ENCODE results near the gene RPS18. TPM values are rescaled to one million over a fixed set of nuclear protein-coding genes. Genes with fewer than 3 reads are reported as not detected.
"Not testable (repeated sequence)": the region's sequence is repeated elsewhere in the genome, so short reads cannot be mapped to it uniquely, and the experiment has no call there.

Gene RPS18
- total RNA-seq, 2 experiments from 2014 or later: 4,317 to 7,191 TPM

DNA sequence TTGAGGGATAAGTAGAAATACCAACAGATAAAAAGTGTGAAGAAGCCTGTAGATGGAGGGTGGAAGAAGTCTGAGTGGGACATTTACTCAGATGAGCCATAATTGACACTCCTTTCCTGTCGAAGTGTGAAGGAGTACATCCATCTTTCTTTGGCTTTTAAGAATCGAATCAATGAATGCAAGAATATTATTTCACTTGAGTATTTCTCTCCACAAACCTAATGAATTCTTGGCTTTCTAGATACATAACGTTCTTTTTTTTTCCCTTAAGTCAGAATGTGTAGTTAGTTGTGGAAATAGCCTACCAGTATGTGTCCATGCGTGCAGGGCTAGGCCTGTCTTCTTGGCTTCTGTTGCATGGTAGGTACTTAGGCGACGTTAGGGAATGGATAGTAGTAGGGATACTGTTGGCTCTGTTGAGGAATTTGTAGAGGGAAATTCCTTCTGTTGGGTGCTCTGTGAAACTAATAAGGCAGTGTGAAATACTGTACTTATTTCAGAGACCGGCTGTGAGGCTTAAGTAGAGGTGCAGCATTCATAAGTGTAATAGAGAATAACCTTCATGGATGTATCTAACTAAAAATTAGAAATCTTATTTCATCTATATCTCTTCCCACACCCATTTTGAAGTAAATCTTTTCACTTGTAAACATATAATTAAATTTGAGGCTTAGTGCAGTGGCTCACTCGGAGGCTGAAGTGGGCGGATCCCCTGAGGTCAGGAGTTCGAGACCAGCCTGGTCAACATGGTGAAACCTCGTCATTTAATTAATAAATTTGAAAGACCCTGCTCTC, 1.5 kb downstream of the RPS18 start:
- DNase-seq (ENCODE audit: low spot score): peak; percentile 32
- peaks cover 31% of the 10 kb centered on the region for H4K20me1 ChIP-seq (ENCODE audit: insufficient read depth, low read length)
- H3K9me2 ChIP-seq (ENCODE audit: insufficient read depth, low read length): no peaks in the 10 kb centered on the region
- H3K4me1 ChIP-seq (ENCODE audit: insufficient read depth, low read length, poor library complexity, severe bottlenecking): peaks cover 59% of the 10 kb centered on the region
- ChIA-PET CTCF (ENCODE audit: unreplicated experiment) (no interaction called here), POLR2A (no interaction called here)
- intact Hi-C loops (cut with micrococcal nuclease; ENCODE audit: unreplicated experiment): loop anchor here (2.0 kb wide), 1 partner anchor 73 kb away; the partner anchor contains the start of genes RXRB and SLC39A7
- peaks cover 55% of the 10 kb centered on the region for H3K79me2 ChIP-seq (ENCODE audit: insufficient read depth, low read depth, low read length)
- peak overlapping the region; percentile 93 for H3K4me2 ChIP-seq (ENCODE audit: low read length)
- peak overlapping the region; percentile 97 for H3K4me3 ChIP-seq (ENCODE audit: low read depth, low read length, poor library complexity, severe bottlenecking)
- H3K27ac ChIP-seq (ENCODE audit: low read depth, low read length, poor library complexity, severe bottlenecking): peak overlapping the region; percentile 93
- TF ChIP-seq, protein P1, sequence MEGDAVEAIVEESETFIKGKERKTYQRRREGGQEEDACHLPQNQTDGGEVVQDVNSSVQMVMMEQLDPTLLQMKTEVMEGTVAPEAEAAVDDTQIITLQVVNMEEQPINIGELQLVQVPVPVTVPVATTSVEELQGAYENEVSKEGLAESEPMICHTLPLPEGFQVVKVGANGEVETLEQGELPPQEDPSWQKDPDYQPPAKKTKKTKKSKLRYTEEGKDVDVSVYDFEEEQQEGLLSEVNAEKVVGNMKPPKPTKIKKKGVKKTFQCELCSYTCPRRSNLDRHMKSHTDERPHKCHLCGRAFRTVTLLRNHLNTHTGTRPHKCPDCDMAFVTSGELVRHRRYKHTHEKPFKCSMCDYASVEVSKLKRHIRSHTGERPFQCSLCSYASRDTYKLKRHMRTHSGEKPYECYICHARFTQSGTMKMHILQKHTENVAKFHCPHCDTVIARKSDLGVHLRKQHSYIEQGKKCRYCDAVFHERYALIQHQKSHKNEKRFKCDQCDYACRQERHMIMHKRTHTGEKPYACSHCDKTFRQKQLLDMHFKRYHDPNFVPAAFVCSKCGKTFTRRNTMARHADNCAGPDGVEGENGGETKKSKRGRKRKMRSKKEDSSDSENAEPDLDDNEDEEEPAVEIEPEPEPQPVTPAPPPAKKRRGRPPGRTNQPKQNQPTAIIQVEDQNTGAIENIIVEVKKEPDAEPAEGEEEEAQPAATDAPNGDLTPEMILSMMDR (conservative IDR thresholded peaks at IDR 0.05; ENCODE audit: low read length): no peak
- no peak for TF ChIP-seq EZH2phosphoT487 (IDR thresholded peaks at IDR 0.05; ENCODE audit: borderline replicate concordance, low read depth, low read length)
- H2AFZ ChIP-seq (ENCODE audit: low read length): no peak overlapping the region
- peaks cover 72% of the 10 kb centered on the region for H3K36me3 ChIP-seq (ENCODE audit: insufficient read depth, low read length)
- H3K9me3 ChIP-seq (ENCODE audit: low read length): no peaks in the 10 kb centered on the region
- BruUV-seq (replicated peaks): no TSS peak

DNA sequence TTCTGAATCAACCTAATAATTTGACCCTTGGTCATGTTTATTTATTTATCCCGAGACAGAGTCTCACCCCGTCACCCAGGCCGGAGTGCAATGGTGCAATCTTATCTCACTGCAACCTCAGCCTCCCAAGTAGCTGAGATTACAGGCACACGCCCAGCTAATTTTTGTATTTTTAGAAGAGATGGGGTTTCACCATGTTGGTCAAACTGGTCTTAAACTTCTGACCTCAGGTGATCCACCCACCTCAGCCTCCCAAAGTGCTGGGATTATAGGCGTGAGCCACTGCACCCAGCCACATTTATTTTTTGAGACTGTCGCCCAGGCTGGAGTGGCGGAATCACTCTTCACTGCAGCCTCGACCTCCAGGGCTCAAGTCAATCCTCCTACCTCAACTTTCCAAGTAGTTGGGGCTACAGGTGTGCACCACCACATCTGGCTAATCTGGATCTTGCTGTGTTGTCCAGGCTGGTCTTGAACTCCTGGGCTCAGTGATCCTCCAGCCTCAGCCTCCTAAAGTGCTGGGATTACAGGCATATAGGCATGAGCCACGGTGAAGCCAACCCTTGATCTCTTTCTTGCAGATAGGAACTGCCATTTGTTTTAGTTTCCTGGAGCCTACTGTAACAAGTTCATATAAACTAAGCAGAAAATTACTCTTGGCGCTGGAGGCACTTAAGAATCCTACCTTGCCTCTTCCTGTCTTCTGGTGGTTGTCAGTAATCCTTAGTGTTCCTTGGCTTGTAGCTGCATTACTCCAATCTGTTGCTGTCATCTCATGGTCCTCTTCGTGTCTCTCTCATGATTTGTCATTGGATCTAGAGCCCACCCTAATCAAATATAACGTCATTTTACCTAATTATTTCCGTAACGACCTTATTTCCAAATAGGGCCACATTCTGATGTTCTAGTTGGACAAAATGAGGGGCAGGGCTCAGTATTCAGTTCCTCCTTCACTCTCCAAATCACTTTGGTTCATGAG, 2.3 kb downstream of the RPS18 start:
- no peak overlapping the region for H2AFZ ChIP-seq (ENCODE audit: low read length)
- CTCF ChIA-PET (ENCODE audit: unreplicated experiment): no interaction called here
- H3K79me2 ChIP-seq (ENCODE audit: insufficient read depth, low read depth, low read length): peaks cover 55% of the 10 kb centered on the region
- H3K4me2 ChIP-seq (ENCODE audit: low read length): peak overlapping the region; percentile 93
- no peaks in the 10 kb centered on the region for H3K9me2 ChIP-seq (ENCODE audit: insufficient read depth, low read length)
- H3K27ac ChIP-seq (ENCODE audit: low read depth, low read length, poor library complexity, severe bottlenecking): peak overlapping the region; percentile 93
- TF ChIP-seq EZH2phosphoT487 (IDR thresholded peaks at IDR 0.05; ENCODE audit: borderline replicate concordance, low read depth, low read length): no peak
- TF ChIP-seq, protein P1 (conservative IDR thresholded peaks at IDR 0.05; ENCODE audit: low read length): no peak
- peaks cover 64% of the 10 kb centered on the region for H3K4me1 ChIP-seq (ENCODE audit: insufficient read depth, low read length, poor library complexity, severe bottlenecking)
- intact Hi-C loops (cut with micrococcal nuclease; ENCODE audit: unreplicated experiment): loop anchor here (2.0 kb wide), 1 partner anchor 73 kb away; the partner anchor contains the start of genes RXRB and SLC39A7
- DNase-seq (ENCODE audit: low spot score): peak; percentile 25
- peak overlapping the region; percentile 97 for H3K4me3 ChIP-seq (ENCODE audit: low read depth, low read length, poor library complexity, severe bottlenecking)
- H4K20me1 ChIP-seq (ENCODE audit: insufficient read depth, low read length): peaks cover 31% of the 10 kb centered on the region
- BruUV-seq (replicated peaks): no TSS peak
- POLR2A ChIA-PET: no interaction called here
- peaks cover 72% of the 10 kb centered on the region for H3K36me3 ChIP-seq (ENCODE audit: insufficient read depth, low read length)
- H3K9me3 ChIP-seq (ENCODE audit: low read length): no peaks in the 10 kb centered on the region

- H3K9me3 ChIP-seq (ENCODE audit: low read length); H2AFZ ChIP-seq (ENCODE audit: low read length); DNase-seq (ENCODE audit: low spot score); H3K9me2 ChIP-seq (ENCODE audit: insufficient read depth, low read length): not testable (repeated sequence)
- CTCF ChIA-PET (ENCODE audit: unreplicated experiment): interaction anchor here (2.7 kb wide), 1 partner anchor 24 kb away, joined by 12 read pairs; no protein-coding TSS in a partner anchor
- POLR2A ChIA-PET: interaction anchor here (0.7 to 3.2 kb wide), 3 partner anchors 13 to 67 kb away, joined by 3 to 19 read pairs (median 13); partner anchors contain the start of genes PFDN6, RING1, WDR46 and ZBTB22
- Histone ChIP-seq H3K4me3 (ENCODE audit: low read depth, low read length, poor library complexity, severe bottlenecking) (peak overlapping the region; percentile 97), H3K79me2 (ENCODE audit: insufficient read depth, low read depth, low read length) (peaks cover 45% of the 10 kb centered on the region), H3K4me1 (ENCODE audit: insufficient read depth, low read length, poor library complexity, severe bottlenecking) (peaks cover 59% of the 10 kb centered on the region), H3K36me3 (ENCODE audit: insufficient read depth, low read length) (peaks cover 84% of the 10 kb centered on the region), H4K20me1 (ENCODE audit: insufficient read depth, low read length) (peaks cover 31% of the 10 kb centered on the region), H3K27ac (ENCODE audit: low read depth, low read length, poor library complexity, severe bottlenecking) (peak overlapping the region; percentile 93), H3K4me2 (ENCODE audit: low read length) (peak overlapping the region; percentile 93)
- TSS peak; percentile 18 for BruUV-seq (replicated peaks)
- intact Hi-C loops (cut with micrococcal nuclease; ENCODE audit: unreplicated experiment): loop anchor here (2.0 to 5.0 kb wide), 3 partner anchors 69 to 151 kb away; partner anchors contain the start of gene KIFC1
Observed at GRCh38 chr6:33275795-33276580, 4.1 kb downstream of the RPS18 start.
